Spleen (tissue), 7 donors: ENCODE data around the gene ADAMTS12.

Experiments used
- CTCF ChIP-seq, 11 experiments: fragments of 200-600 bp in 7 of 11; fragments of 450-650 bp in 4 of 11; sonication (generic) in 4 of 11; IDR thresholded peaks in 8 of 11; conservative IDR thresholded peaks in 3 of 11; 1 replicate in 7 of 11; 2 replicates in 4 of 11; pipeline versions ENCODE4 v1.4.0 to v1.8.0; 2016 to 2021; ENCODE audit warnings: antibody characterized with exemption in 11 of 11, inconsistent platforms in 4 of 11, mild to moderate bottlenecking in 1 of 11
- POLR2A ChIP-seq, 3 donors: fragments of 450-650 bp; IDR thresholded peaks; one replicate each; pipeline ENCODE4 v1.5.1; 2017; ENCODE audit warnings: antibody characterized with exemption in 3 of 3, mild to moderate bottlenecking in 1 of 3
- donor health status: DM: no; HTN: no; CAD: no; lungs with moderate emphysema.
- donor health status: DM: no; HTN: no; CAD: no.
- donor health status: DM: no; HTN: no; CAD: no.

- TF ChIP-seq CTCF (IDR thresholded peaks at IDR 0.05 in 8 of 11, conservative IDR thresholded peaks at IDR 0.05 in 3 of 11): no peak
- no peak for TF ChIP-seq POLR2A (IDR thresholded peaks at IDR 0.05)
Observed at GRCh38 chr5:33810491-33811120, 81.2 kb downstream of the ADAMTS12 start.
